Cardiac septum (tissue), 1 donor: ENCODE measurements around the gene PDE1A. TPM values are rescaled to one million over a fixed set of nuclear protein-coding genes. Genes with fewer than 3 reads are reported as not detected.

Source experiments
- DNase-seq: peaks from one replicate; pipeline ENCODE4 v3.0.0-alpha.2; 2020; ENCODE audit warnings: low spot score
- intact Hi-C: fragments of 100-400 bp; cut with DNase I; formaldehyde crosslinking; loops from one replicate; pipeline ENCODE4 v1.14.0; 2022
- total RNA-seq: library from RNA; stranded (reverse); fragmentation: NEBNext Ultra II Directional; extraction: Animal tissue kit (Norgen Biotek cat#: 25700); gene quantifications from one replicate; pipeline ENCODE4 v1.2.1, GENCODE V29; 2021
- donor health status: DM: no; HTN: no; CAD: no.

PDE1A gene
- total RNA-seq, 1 donor from 2014 or later, result 9.6 TPM

GRCh38 chr2:182166841-182167240 lies 260.0 kb downstream of the PDE1A start:
- no peak for DNase-seq
- intact Hi-C loops, result no loop called here

GRCh38 chr2:182166406-182166805 lies 260.4 kb downstream of the PDE1A start:
- no peak for DNase-seq
- intact Hi-C loops, result no loop called here

GRCh38 chr2:182165202-182165601 lies 261.6 kb downstream of the PDE1A start:
- no peak for DNase-seq
- intact Hi-C loops, result no loop called here

- intact Hi-C loops, result no loop called here
These were observed 262.1 kb downstream of the PDE1A start for GRCh38 chr2:182164686-182165085.

GRCh38 chr2:182163878-182164277 lies 263.0 kb downstream of the PDE1A start:
- intact Hi-C loops, result no loop called here
- no peak for DNase-seq

More at GRCh38 chr2:182164686-182165085, 262.1 kb downstream of the PDE1A start:
- DNase-seq, result no peak

GRCh38 chr2:182148344-182148743 lies 278.5 kb downstream of the PDE1A start:
- intact Hi-C loops, result no loop called here
- no peak for DNase-seq

- DNase-seq, result no peak
- intact Hi-C loops, result no loop called here
These were observed 282.1 kb downstream of the PDE1A start for GRCh38 chr2:182144776-182145165.

- no peak for DNase-seq
- intact Hi-C loops, result no loop called here
These were observed 282.6 kb downstream of the PDE1A start for GRCh38 chr2:182144041-182144775.

- intact Hi-C loops, result no loop called here
- no peak for DNase-seq
These were observed 284.8 kb downstream of the PDE1A start for GRCh38 chr2:182142062-182142461.

GRCh38 chr2:182134201-182134600 lies 292.6 kb downstream of the PDE1A start:
- no peak for DNase-seq
- intact Hi-C loops, result no loop called here

GRCh38 chr2:182133195-182133891 lies 293.5 kb downstream of the PDE1A start:
- DNase-seq, result no peak
- intact Hi-C loops, result no loop called here

- no peak for DNase-seq
- intact Hi-C loops, result no loop called here
These were observed 294.2 kb downstream of the PDE1A start for GRCh38 chr2:182132605-182133004.

GRCh38 chr2:182128821-182129707 lies 297.8 kb downstream of the PDE1A start:
- DNase-seq, result no peak
- intact Hi-C loops, result no loop called here

GRCh38 chr2:182117196-182117595 lies 309.6 kb downstream of the PDE1A start:
- DNase-seq, result no peak
- intact Hi-C loops, result no loop called here

GRCh38 chr2:182116774-182117173 lies 310.1 kb downstream of the PDE1A start:
- DNase-seq, result no peak

GRCh38 chr2:182115258-182115657 lies 311.6 kb downstream of the PDE1A start:
- intact Hi-C loops, result no loop called here
- no peak for DNase-seq

More at GRCh38 chr2:182116774-182117173, 310.1 kb downstream of the PDE1A start:
- intact Hi-C loops, result no loop called here

GRCh38 chr2:182113334-182113733 lies 313.5 kb downstream of the PDE1A start:
- DNase-seq, result no peak
- intact Hi-C loops, result no loop called here

GRCh38 chr2:182110347-182110746 lies 316.5 kb downstream of the PDE1A start:
- DNase-seq, result no peak
- intact Hi-C loops, result no loop called here

GRCh38 chr2:182103526-182103925 lies 323.3 kb downstream of the PDE1A start:
- DNase-seq, result no peak
- intact Hi-C loops, result no loop called here

- DNase-seq, result no peak
- intact Hi-C loops, result no loop called here
These were observed 325.6 kb downstream of the PDE1A start for GRCh38 chr2:182101263-182101662.
